ENCODE results near the gene PEAK1.

GRCh38 chr15:77386626-77387025 is 33.3 kb downstream of the PEAK1 start:
- TF ChIP-seq POLR2AphosphoS5 (IDR thresholded peaks at IDR 0.05; ENCODE audit: low read depth, low read length) (no peak), REST (IDR thresholded peaks at IDR 0.05; ENCODE audit: insufficient read depth in 1 of 2, low read depth in 2 of 2, low read length in 1 of 2) (no peak)
